CD14-positive monocyte (primary cell): ENCODE data around the gene MOB3B. TPM values are rescaled to one million over a fixed set of nuclear protein-coding genes. Genes with fewer than 3 reads are reported as not detected.
"Not testable (repeated sequence)": the region's sequence is repeated elsewhere in the genome, so short reads cannot be mapped to it uniquely, and the experiment has no call there.

Experiments
- DNase-seq, 3 donors: peaks; one replicate each; pipeline ENCODE4 v3.0.0-alpha.2; 2011 to 2022
- H2AFZ ChIP-seq: 2 replicates; pipeline ENCODE4 v1.6.0; 2012; ENCODE audit warnings: mild to moderate bottlenecking, low read depth, low read length, inconsistent platforms; ENCODE audit not compliant: insufficient read depth, poor library complexity, severe bottlenecking
- H3K27ac ChIP-seq, 2 donors: 1 replicate in 1 of 2; 2 replicates in 1 of 2; pipeline ENCODE4 v1.5.1; 2012 to 2013; ENCODE audit warnings: low read length in 2 of 2, control low read depth in 1 of 2, inconsistent platforms in 1 of 2, low read depth in 1 of 2, mild to moderate bottlenecking in 1 of 2
- H3K27me3 ChIP-seq, 2 donors: one replicate each; pipeline versions ENCODE4 v1.6.0 to v1.6.1; 2011 to 2013; ENCODE audit warnings: low read length in 2 of 2; ENCODE audit not compliant: control insufficient read depth in 2 of 2, insufficient read depth in 2 of 2
- H3K36me3 ChIP-seq, 2 donors: replicated peaks in 1 of 2; 1 replicate in 1 of 2; 2 replicates in 1 of 2; pipeline versions ENCODE4 v1.5.1 to v1.6.1; 2012 to 2013; ENCODE audit warnings: low read length in 2 of 2, control low read depth in 1 of 2, inconsistent platforms in 1 of 2, mild to moderate bottlenecking in 1 of 2; ENCODE audit not compliant: insufficient read depth in 2 of 2, control insufficient read depth in 1 of 2
- H3K4me1 ChIP-seq, 2 donors: 1 replicate in 1 of 2; 2 replicates in 1 of 2; pipeline versions ENCODE4 v1.5.1 to v1.6.1; 2012 to 2013; ENCODE audit warnings: low read length in 2 of 2, control low read depth in 1 of 2, inconsistent platforms in 1 of 2, mild to moderate bottlenecking in 1 of 2, moderate library complexity in 1 of 2; ENCODE audit not compliant: insufficient read depth in 2 of 2, control insufficient read depth in 1 of 2
- H3K4me2 ChIP-seq: replicated peaks from 2 replicates; pipeline ENCODE3; 2012; ENCODE audit warnings: low read length, moderate library complexity, mild to moderate bottlenecking; ENCODE audit not compliant: poor library complexity, severe bottlenecking; ENCODE audit errors: extremely low read depth
- H3K4me3 ChIP-seq, 3 experiments: fragments of 200-600 bp in 1 of 3; sonication (generic) in 1 of 3; replicated peaks in 1 of 3; 1 replicate in 2 of 3; 2 replicates in 1 of 3; pipeline ENCODE4 v1.5.1; 2011 to 2013; ENCODE audit warnings: low read length in 3 of 3, mild to moderate bottlenecking in 3 of 3, control low read depth in 2 of 3, low read depth in 2 of 3, inconsistent platforms in 1 of 3, moderate library complexity in 1 of 3
- H3K79me2 ChIP-seq: 2 replicates; pipeline ENCODE4 v1.6.0; 2012; ENCODE audit warnings: mild to moderate bottlenecking, control low read depth, inconsistent platforms, low read length, moderate library complexity; ENCODE audit not compliant: insufficient read depth
- H3K9ac ChIP-seq: 2 replicates; pipeline ENCODE4 v1.6.0; 2017; ENCODE audit warnings: low read length, mild to moderate bottlenecking; ENCODE audit not compliant: insufficient read depth, poor library complexity, severe bottlenecking
- H3K9me3 ChIP-seq, 2 donors: replicated peaks in 1 of 2; 1 replicate in 1 of 2; 2 replicates in 1 of 2; pipeline versions ENCODE4 v1.5.1 to v1.6.1; 2012 to 2013; ENCODE audit warnings: low read length in 2 of 2, control low read depth in 1 of 2; ENCODE audit not compliant: control insufficient read depth in 1 of 2, insufficient read depth in 1 of 2
- H4K20me1 ChIP-seq: 2 replicates; pipeline ENCODE4 v1.6.0; 2012; ENCODE audit warnings: mild to moderate bottlenecking, low read length, control low read depth, moderate library complexity; ENCODE audit not compliant: insufficient read depth
- H3K27ac Mint-ChIP-seq, 7 donors: one replicate each; pipeline ENCODE4 v1.8.0; 2020; ENCODE audit warnings: mild to moderate bottlenecking in 7 of 7, mixed read lengths in 7 of 7, moderate library complexity in 6 of 7, inconsistent platforms in 2 of 7
- H3K27me3 Mint-ChIP-seq, 3 donors: one replicate each; pipeline ENCODE4 v1.8.0; 2021 to 2022; ENCODE audit warnings: low read depth in 3 of 3, mild to moderate bottlenecking in 3 of 3, mixed read lengths in 3 of 3, moderate library complexity in 3 of 3, inconsistent platforms in 1 of 3
- H3K36me3 Mint-ChIP-seq, 2 donors: one replicate each; pipeline ENCODE4 v1.8.0; 2020; ENCODE audit warnings: mixed read lengths in 2 of 2, inconsistent platforms in 1 of 2, mild to moderate bottlenecking in 1 of 2
- H3K4me1 Mint-ChIP-seq: one replicate; pipeline ENCODE4 v1.8.0; 2020; ENCODE audit warnings: mild to moderate bottlenecking, mixed read lengths
- H3K4me3 Mint-ChIP-seq, 2 donors: one replicate each; pipeline ENCODE4 v1.8.0; 2020; ENCODE audit warnings: mild to moderate bottlenecking in 2 of 2, mixed read lengths in 2 of 2, moderate library complexity in 1 of 2
- H3K9me3 Mint-ChIP-seq, 7 donors: one replicate each; pipeline ENCODE4 v1.8.0; 2020 to 2022; ENCODE audit warnings: mixed read lengths in 7 of 7, mild to moderate bottlenecking in 6 of 7, moderate library complexity in 6 of 7, inconsistent platforms in 2 of 7
- WGBS: methylation state at CpG from one replicate; pipeline ENCODE4 v1.1.5; 2013; ENCODE audit warnings: missing lambda C conversion rate; ENCODE audit not compliant: insufficient coverage; 5-methylcytosine and 5-hydroxymethylcytosine counted together
- intact Hi-C, 2 donors: fragments of 100-400 bp; cut with micrococcal nuclease; formaldehyde crosslinking; loops; one replicate each; pipeline versions ENCODE4 v1.15.0 to v1.15.1; 2023
- polyA plus RNA-seq, 3 donors: library from polyadenylated mRNA; depleted of rRNA in 1 of 3; unstranded in 2 of 3; stranded (reverse) in 1 of 3; fragments of 300-500 nt in 2 of 3; fragments of >200 nt in 1 of 3; fragmentation: Illumina TruSeq in 2 of 3; gene quantifications; 1 replicate in 2 of 3; 2 replicates in 1 of 3; pipeline ENCODE4 v1.2.3, GENCODE V29; 2012 to 2021
- TF ChIP-seq, protein P1 (sequence below): fragments of 200-600 bp; IDR thresholded peaks from one replicate; pipeline ENCODE4 v1.8.0; 2022; ENCODE audit warnings: antibody characterized with exemption, mild to moderate bottlenecking

Gene MOB3B
- polyA plus RNA-seq, 3 donors: 1.2 to 2.2 (median 1.4) TPM

DNA sequence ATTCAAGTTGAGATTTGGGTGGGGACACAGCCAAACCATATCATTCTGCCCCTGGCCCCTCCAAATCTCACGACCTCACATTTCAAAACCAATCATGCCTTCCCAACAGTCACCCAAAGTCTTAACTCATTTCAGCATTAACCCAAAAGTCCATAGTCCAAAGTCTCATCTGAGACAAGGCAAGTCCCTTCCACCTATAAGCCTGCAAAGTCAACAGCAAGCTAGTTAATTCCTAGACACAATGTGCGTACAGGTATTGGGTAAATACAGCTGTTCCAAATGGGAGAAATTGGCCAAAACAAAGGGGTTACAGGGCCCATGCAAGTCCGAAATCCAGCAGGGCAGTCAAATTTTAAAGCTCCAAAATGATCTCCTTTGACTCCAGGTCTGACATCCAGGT is 64.7 kb downstream of the MOB3B start:
- H3K27me3 Mint-ChIP-seq, H3K4me3 Mint-ChIP-seq, DNase-seq, H3K9me3 ChIP-seq, H3K79me2 ChIP-seq, H3K9ac ChIP-seq, H3K4me2 ChIP-seq, H3K27ac ChIP-seq, H3K27me3 ChIP-seq, H4K20me1 ChIP-seq, H2AFZ ChIP-seq, H3K4me3 ChIP-seq, H3K36me3 ChIP-seq: not testable (repeated sequence)
- intact Hi-C loops: loop anchor here (5.0 to 10.0 kb wide), 3 partner anchors 32 to 128 kb away; partner anchors contain the start of genes IFNK (in 1 of the 2) and MOB3B (in 1 of the 2)
- WGBS: 100% methylated on average over 2 of the region's 3 CpGs
- H3K36me3 Mint-ChIP-seq: peaks cover 23 to 26% of the 10 kb centered on the region in 2 donors
- peaks cover 0 to 15% (median 6%) of the 10 kb centered on the region in 7 donors for H3K9me3 Mint-ChIP-seq
- peak overlapping the region in 3 of 7 donors; percentile 14 to 41 (median 20) for H3K27ac Mint-ChIP-seq
- peaks cover 14% of the 10 kb centered on the region for H3K4me1 Mint-ChIP-seq
- H3K4me1 ChIP-seq: peaks cover 12 to 14% of the 10 kb centered on the region in 2 donors

DNA sequence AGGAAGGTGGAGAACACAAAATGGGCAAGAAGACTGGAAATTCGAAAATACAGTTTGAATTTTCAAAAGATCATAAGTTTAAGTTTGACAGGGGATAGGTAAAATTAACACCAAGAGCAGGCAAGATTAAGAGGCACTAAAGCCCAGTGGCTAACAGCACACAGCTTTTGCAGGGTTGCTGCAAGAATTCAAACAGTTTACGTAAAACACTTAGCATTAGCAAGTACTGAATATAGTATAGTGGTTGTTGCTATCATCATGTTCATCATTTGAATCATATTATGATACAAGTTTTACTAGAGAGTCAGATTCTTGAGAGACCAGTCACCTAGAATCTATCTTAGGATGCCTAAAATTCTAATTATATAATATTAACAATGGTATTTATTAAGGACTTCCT is 66.8 kb downstream of the MOB3B start:
- Histone ChIP-seq H3K9ac (no peak overlapping the region), H3K4me2 (no peak overlapping the region), H2AFZ (no peak overlapping the region), H3K36me3 (no peaks in the 10 kb centered on the region), H3K9me3 (no peaks in the 10 kb centered on the region), H3K27me3 (no peaks in the 10 kb centered on the region), H3K4me1 (peaks cover 12 to 14% of the 10 kb centered on the region in 2 donors), H3K4me3 (no peak overlapping the region), H4K20me1 (no peaks in the 10 kb centered on the region), H3K27ac (no peak overlapping the region), H3K79me2 (no peaks in the 10 kb centered on the region)
- intact Hi-C loops: loop anchor here (5.0 to 10.0 kb wide), 3 partner anchors 34 to 126 kb away; partner anchors contain the start of genes IFNK (in 1 of the 2) and MOB3B (in 1 of the 2)
- TF ChIP-seq, protein P1, sequence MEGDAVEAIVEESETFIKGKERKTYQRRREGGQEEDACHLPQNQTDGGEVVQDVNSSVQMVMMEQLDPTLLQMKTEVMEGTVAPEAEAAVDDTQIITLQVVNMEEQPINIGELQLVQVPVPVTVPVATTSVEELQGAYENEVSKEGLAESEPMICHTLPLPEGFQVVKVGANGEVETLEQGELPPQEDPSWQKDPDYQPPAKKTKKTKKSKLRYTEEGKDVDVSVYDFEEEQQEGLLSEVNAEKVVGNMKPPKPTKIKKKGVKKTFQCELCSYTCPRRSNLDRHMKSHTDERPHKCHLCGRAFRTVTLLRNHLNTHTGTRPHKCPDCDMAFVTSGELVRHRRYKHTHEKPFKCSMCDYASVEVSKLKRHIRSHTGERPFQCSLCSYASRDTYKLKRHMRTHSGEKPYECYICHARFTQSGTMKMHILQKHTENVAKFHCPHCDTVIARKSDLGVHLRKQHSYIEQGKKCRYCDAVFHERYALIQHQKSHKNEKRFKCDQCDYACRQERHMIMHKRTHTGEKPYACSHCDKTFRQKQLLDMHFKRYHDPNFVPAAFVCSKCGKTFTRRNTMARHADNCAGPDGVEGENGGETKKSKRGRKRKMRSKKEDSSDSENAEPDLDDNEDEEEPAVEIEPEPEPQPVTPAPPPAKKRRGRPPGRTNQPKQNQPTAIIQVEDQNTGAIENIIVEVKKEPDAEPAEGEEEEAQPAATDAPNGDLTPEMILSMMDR: no peak
- Mint-ChIP-seq H3K9me3 (peaks cover 0 to 15% (median 6%) of the 10 kb centered on the region in 7 donors), H3K27ac (no peak overlapping the region), H3K27me3 (peaks cover 0 to 2% (median 0%) of the 10 kb centered on the region in 3 donors), H3K4me3 (no peak overlapping the region), H3K4me1 (peaks cover 16% of the 10 kb centered on the region), H3K36me3 (peaks cover 22 to 30% of the 10 kb centered on the region in 2 donors)
- 86% methylated on average over 1 of the region's 2 CpGs for WGBS
- no peak for DNase-seq
